Measurements from ENCODE around the gene PHIP.

Gene PHIP

DNA sequence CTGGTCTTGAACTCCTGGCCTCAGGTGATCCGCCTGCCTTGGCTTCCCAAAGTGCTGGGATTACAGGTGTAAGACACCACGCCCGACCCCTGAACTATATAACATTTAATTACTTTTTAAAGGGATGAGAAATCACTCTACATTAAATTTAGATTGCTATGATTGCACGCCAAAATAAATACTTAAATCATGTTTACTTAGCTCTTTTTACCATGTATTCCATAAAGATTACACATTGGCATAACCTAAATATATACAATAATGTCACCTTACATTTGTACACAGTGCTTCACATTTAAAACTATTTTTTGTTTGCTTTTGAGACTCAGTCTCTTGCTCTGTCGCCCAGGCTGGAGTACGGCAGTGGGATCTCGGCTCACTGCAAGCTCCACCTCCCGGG is 124.3 kb downstream of the PHIP start:
- H3K9me3 ChIP-seq (ENCODE audit: insufficient read depth, low read length), result peaks cover 8% of the 10 kb centered on the region
- no peak overlapping the region for H3K4me3 ChIP-seq (ENCODE audit: low read length)
- peaks cover 70% of the 10 kb centered on the region for H3K36me3 ChIP-seq (replicated peaks; ENCODE audit: low read depth, low read length)
- no peaks in the 10 kb centered on the region for H3K4me1 ChIP-seq (ENCODE audit: low read length)
- no peak overlapping the region for H3K4me2 ChIP-seq (ENCODE audit: low read length)
- no peak overlapping the region for H3K27ac ChIP-seq (ENCODE audit: low read length)
- no peak overlapping the region for H3K9ac ChIP-seq (ENCODE audit: low read length)
- H3K79me2 ChIP-seq (ENCODE audit: low read length), result no peaks in the 10 kb centered on the region
- H3K27me3 ChIP-seq (ENCODE audit: low read depth, low read length), result no peaks in the 10 kb centered on the region
- H4K20me1 ChIP-seq (ENCODE audit: insufficient read depth, low read length), result no peaks in the 10 kb centered on the region
- TF ChIP-seq, protein P1, sequence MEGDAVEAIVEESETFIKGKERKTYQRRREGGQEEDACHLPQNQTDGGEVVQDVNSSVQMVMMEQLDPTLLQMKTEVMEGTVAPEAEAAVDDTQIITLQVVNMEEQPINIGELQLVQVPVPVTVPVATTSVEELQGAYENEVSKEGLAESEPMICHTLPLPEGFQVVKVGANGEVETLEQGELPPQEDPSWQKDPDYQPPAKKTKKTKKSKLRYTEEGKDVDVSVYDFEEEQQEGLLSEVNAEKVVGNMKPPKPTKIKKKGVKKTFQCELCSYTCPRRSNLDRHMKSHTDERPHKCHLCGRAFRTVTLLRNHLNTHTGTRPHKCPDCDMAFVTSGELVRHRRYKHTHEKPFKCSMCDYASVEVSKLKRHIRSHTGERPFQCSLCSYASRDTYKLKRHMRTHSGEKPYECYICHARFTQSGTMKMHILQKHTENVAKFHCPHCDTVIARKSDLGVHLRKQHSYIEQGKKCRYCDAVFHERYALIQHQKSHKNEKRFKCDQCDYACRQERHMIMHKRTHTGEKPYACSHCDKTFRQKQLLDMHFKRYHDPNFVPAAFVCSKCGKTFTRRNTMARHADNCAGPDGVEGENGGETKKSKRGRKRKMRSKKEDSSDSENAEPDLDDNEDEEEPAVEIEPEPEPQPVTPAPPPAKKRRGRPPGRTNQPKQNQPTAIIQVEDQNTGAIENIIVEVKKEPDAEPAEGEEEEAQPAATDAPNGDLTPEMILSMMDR (IDR thresholded peaks at IDR 0.05; ENCODE audit: low read depth, low read length), result no peak
- TF ChIP-seq EZH2phosphoT487 (IDR thresholded peaks at IDR 0.05; ENCODE audit: low read depth), result no peak
- H2AFZ ChIP-seq (ENCODE audit: low read depth, low read length), result no peak overlapping the region

DNA sequence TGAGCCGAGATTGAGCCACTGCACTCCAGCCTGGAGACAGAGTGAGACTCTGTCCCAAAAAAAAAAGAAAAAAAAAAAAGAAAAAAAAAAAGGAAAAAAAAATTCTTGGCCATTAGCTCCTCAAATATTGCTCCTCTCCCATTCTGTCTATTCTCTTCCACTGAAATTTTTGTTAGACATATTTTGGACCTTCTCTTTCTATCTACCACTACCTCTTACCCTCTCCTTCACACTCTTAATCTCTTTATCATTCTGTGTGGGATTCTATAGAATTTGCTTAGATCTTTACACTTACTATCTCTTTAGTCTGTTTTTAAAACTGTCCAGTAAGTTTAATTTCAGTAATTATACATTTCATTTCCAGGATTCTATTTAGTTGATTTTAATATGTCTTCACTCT is 125.7 kb downstream of the PHIP start:
- H3K36me3 ChIP-seq (replicated peaks; ENCODE audit: low read depth, low read length), result peaks cover 76% of the 10 kb centered on the region
- H3K27ac ChIP-seq (ENCODE audit: low read length), result no peak overlapping the region
- no peak for TF ChIP-seq EZH2phosphoT487 (IDR thresholded peaks at IDR 0.05; ENCODE audit: low read depth)
- TF ChIP-seq, protein P1 (IDR thresholded peaks at IDR 0.05; ENCODE audit: low read depth, low read length), result no peak
- H3K4me1 ChIP-seq (ENCODE audit: low read length), result no peaks in the 10 kb centered on the region
- no peaks in the 10 kb centered on the region for H3K79me2 ChIP-seq (ENCODE audit: low read length)
- H2AFZ ChIP-seq (ENCODE audit: low read depth, low read length), result no peak overlapping the region
- no peak overlapping the region for H3K9ac ChIP-seq (ENCODE audit: low read length)
- no peaks in the 10 kb centered on the region for H3K27me3 ChIP-seq (ENCODE audit: low read depth, low read length)
- peaks cover 10% of the 10 kb centered on the region for H3K9me3 ChIP-seq (ENCODE audit: insufficient read depth, low read length)
- H3K4me2 ChIP-seq (ENCODE audit: low read length), result no peak overlapping the region
- H4K20me1 ChIP-seq (ENCODE audit: insufficient read depth, low read length), result no peaks in the 10 kb centered on the region
- H3K4me3 ChIP-seq (ENCODE audit: low read length), result no peak overlapping the region

DNA sequence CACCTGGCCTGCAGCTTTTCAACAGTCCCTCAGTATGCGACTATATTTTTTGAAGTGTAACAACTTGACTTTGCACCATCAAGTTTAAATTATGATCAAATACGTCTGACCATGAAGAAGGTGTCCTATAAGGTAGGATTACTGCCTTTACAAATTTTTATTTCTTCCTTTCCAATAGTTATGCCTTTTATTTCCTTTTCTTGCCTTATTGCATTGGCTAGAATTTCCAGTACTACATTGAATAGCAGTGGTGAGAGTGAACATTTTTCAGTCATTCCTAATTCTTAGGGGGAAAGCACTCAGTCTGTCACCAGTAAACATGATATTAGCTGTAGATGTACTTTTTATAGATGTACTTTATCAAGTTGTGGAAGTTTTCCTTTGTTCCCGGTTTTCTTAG is 129.3 kb downstream of the PHIP start:
- Histone ChIP-seq H3K27ac (ENCODE audit: low read length) (no peak overlapping the region), H3K27me3 (ENCODE audit: low read depth, low read length) (no peaks in the 10 kb centered on the region), H3K79me2 (ENCODE audit: low read length) (no peaks in the 10 kb centered on the region), H4K20me1 (ENCODE audit: insufficient read depth, low read length) (no peaks in the 10 kb centered on the region), H3K9ac (ENCODE audit: low read length) (no peak overlapping the region), H3K4me3 (ENCODE audit: low read length) (no peak overlapping the region), H3K36me3 (replicated peaks; ENCODE audit: low read depth, low read length) (peaks cover 87% of the 10 kb centered on the region), H3K9me3 (ENCODE audit: insufficient read depth, low read length) (peaks cover 10% of the 10 kb centered on the region), H2AFZ (ENCODE audit: low read depth, low read length) (no peak overlapping the region), H3K4me1 (ENCODE audit: low read length) (no peaks in the 10 kb centered on the region), H3K4me2 (ENCODE audit: low read length) (no peak overlapping the region)
- no peak for TF ChIP-seq EZH2phosphoT487 (IDR thresholded peaks at IDR 0.05; ENCODE audit: low read depth)
- TF ChIP-seq, protein P1 (IDR thresholded peaks at IDR 0.05; ENCODE audit: low read depth, low read length), result no peak

DNA sequence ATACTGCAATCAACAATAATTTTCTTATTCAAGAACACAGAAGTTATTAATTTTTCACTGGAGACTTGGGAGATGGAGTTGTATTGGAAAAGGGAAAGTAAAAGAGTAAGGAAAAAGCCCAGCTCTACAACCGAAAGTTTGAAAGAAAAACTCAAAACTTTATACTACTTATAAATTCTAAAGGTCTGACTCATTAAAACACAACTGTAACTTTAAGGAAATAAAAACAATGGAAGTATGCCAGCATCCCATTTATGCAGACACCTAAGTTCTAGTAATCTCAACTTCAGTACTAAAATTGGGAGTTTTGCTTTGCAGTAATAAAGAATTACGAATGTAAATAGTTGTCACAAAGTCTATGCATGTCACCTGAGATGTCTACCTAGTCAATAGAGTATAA is 130.1 kb downstream of the PHIP start:
- Histone ChIP-seq H4K20me1 (ENCODE audit: insufficient read depth, low read length) (no peaks in the 10 kb centered on the region), H3K27ac (ENCODE audit: low read length) (no peak overlapping the region), H3K27me3 (ENCODE audit: low read depth, low read length) (no peaks in the 10 kb centered on the region), H3K4me1 (ENCODE audit: low read length) (no peaks in the 10 kb centered on the region), H3K9me3 (ENCODE audit: insufficient read depth, low read length) (peaks cover 10% of the 10 kb centered on the region), H2AFZ (ENCODE audit: low read depth, low read length) (no peak overlapping the region), H3K4me2 (ENCODE audit: low read length) (no peak overlapping the region), H3K4me3 (ENCODE audit: low read length) (no peak overlapping the region), H3K9ac (ENCODE audit: low read length) (no peak overlapping the region), H3K79me2 (ENCODE audit: low read length) (no peaks in the 10 kb centered on the region), H3K36me3 (replicated peaks; ENCODE audit: low read depth, low read length) (peaks cover 83% of the 10 kb centered on the region)
- TF ChIP-seq, protein P1 (IDR thresholded peaks at IDR 0.05; ENCODE audit: low read depth, low read length), result no peak
- TF ChIP-seq EZH2phosphoT487 (IDR thresholded peaks at IDR 0.05; ENCODE audit: low read depth), result no peak

Measured in OCI-LY3 (cell line).